ENCODE measurements around the gene PERCC1.
"Not testable (repeated sequence)": the region's sequence is repeated elsewhere in the genome, so short reads cannot be mapped to it uniquely, and the experiment has no call there.

Gene PERCC1

DNA sequence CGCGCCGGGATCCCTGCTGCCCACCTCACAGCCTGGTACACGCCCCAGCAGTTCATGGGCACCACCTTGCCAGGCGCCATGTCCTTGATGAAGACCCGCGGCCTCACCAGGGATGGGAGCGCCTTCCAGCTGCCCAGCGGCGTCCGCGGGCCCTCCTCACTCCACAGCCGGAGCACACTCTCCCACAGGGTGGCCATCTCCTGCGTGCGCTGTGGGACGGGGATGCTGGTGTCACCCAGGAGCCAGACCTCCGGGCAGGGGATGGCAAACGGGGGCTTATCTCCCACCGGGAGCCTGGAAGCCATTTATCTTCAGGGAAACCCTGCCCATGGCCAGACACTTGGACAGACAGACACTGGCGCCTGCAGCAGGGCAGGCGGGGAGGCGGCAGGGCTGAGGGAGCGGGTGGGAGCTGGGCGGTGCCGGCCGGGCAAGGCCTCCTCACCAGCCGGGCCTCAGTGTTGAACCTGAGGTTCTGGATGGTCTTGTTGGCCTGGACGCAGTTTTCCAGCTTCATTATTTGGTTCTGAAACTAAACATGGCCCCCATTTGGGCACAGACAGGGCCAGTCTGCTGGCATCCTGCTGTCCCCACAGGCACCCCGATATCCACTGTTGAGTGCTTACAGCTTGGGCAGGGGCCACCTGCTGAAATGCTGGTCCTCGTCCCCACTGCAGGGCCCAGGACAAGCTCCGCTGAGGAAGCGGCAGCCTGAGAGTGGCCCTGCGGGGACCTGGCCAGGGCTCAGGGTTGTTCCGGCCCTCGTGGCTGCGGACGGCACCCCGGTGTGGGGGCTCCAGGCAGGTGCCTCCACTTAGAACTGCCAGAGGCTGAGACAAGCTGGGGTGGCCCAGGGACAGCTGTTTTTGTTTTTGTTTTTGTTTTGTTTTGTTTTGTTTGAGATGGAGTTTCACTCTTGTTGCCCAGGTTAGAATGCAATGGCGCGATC, 4.0 kb downstream of the PERCC1 start:
- DNase-seq (ENCODE audit: low spot score): no peak

DNA sequence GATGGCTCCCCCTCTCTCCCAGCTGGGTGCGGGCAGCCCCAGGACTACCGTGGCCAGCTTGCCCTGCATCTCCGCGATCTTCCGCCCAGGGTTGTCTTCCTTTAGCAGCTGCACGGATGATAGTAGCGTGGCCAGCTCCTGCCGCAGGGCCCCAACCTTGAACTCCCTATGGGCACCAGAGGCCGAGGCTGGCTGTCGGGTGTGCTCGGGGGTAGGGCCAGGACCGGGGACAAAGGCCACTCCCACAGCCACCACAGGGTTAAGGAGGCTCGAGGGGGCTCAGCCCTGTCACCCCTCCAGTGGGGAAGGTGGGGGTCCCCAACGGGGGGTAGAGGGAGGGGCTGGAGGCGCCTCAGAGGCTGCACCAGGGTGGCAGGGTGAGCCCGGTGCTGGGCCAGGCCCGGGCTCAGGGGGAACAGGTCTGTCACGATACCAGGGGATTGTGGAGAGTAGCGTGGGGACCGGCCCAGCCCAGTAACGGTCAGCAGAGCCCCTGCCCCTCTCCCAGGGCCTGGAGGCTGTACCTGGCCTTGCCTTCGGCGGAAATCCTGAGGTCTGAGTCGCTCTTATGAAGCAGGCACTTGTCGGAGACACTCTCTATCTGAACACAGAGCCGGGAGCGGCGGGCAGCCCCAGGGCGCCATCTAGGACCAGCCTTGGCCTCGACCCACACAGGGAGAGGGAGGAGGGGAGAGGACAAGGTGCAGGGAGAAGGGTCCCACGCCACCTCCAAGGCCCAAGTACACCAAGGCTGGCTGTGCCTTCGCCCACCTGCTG, 5.2 kb downstream of the PERCC1 start:
- DNase-seq (ENCODE audit: low spot score): no peak

- DNase-seq (ENCODE audit: low spot score): no peak
Measured at GRCh38 chr16:1436731-1437355, 6.0 kb downstream of the PERCC1 start.

- DNase-seq (ENCODE audit: low spot score): no peak
Measured at GRCh38 chr16:1437606-1438005, 6.7 kb downstream of the PERCC1 start.

- DNase-seq (ENCODE audit: low spot score): no peak
Measured at GRCh38 chr16:1438229-1439057, 7.6 kb downstream of the PERCC1 start.

DNA sequence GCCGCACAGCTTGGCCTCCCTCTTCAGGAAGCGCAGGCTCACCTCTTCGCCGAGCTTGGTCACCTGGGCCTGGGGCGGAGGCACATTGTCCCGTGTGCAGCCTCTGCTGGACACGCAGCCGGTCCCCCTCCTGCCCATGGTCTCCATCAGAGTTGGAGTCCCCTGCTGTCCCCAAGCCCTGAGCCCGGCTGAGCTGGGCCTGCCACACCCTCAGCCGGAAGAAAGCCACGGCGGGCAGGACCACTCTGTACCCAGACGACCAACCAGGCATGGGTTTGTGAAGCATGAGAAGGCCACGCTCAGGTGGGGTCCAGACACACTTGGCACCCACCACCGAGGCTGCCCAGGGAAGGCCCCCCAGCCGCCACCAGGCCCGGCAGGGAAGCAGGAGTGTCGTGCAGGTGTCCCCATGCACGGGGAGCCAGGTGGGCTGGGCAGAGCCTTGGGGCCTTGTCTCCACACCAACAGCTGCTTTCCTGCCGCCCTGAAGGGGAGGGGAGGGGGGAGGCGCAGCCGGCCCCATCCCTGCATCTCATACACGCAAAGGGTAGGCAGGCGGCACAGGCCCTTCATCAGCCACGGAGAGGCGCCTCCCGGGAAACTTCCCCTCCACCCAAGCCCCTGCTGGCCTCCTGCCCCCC, 8.3 kb downstream of the PERCC1 start:
- DNase-seq (ENCODE audit: low spot score): no peak

DNA sequence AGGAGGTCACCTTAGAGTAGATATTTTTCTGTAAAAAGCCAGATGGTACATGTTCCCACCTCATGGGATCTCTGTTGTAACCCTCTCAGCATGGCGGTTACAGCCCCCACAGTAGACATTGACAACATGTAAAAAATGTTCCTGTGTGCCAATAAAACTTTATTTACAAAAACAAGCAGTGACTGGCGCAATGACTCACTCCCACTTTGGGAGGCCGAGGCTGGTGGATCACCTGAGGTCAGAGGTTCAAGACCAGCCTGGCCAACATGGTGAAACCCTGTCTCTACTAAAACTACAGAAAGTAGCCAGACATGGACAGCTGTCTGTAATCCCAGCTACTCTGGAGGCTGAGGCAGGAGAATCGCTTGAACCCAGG, 8.8 kb downstream of the PERCC1 start:
- not testable (repeated sequence) for DNase-seq (ENCODE audit: low spot score)

DNA sequence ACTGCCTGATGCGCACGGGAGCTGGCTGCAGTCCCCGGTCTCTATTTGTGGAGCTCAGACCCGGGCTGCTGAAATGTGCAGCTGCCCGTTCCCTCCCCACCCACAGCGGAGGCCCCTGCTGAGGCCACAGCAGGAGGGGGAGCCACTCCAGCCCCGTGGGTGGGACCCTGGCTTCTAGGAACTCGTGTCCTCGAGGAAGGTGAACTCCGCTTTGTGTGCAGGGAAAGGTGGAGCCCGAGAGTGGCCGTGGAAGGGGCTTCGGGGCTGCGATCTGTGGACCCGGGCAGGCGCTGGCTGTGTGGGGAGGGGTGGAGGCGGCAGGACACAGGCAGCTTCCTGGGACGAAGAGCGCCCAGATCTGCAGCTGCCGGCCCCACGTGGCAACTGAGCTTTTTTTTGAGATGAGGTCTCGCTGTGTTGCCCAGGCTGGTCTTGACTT, 10.5 kb downstream of the PERCC1 start:
- DNase-seq (ENCODE audit: low spot score): no peak

- DNase-seq (ENCODE audit: low spot score): no peak
Measured at GRCh38 chr16:1442697-1443096, 11.8 kb downstream of the PERCC1 start.

DNA sequence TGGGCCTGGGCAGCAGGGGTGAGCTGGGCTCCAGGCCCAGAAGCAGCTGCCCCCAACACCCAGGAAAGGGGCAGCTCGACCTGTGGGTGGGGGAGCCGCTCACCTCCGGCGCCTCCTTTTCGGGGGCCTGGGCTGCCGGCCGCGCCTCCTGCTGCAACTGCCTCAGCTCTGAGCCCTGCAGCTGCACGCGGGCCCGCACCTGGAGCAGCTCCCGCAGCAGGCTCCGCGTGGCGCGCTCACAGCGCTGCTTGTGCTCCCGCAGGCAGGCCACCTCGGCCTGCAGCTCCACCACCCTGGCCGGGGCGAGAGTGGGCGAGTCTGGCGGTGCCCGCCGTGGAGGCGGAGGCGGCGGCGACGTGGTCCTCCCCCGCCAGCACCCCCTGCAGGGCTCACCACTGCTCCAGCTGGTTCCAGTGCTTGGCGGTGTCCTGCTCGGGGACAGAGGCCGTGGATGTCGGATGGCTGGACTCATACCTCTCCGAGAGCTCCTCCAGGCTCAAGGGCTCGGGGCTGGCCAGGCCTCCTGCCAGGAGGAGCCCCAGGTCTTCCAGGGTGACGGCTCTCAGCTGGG, 12.6 kb downstream of the PERCC1 start:
- DNase-seq (ENCODE audit: low spot score): no peak

- DNase-seq (ENCODE audit: low spot score): no peak
Measured at GRCh38 chr16:1443980-1444729, 13.3 kb downstream of the PERCC1 start, which contains the start of gene CCDC154. Gene CCDC154 (minus strand): TSS chr16:1444556. CDS start chr16:1444322, 234 bp downstream.

- no peak for DNase-seq (ENCODE audit: low spot score)
Measured at GRCh38 chr16:1444730-1445517, 14.0 kb downstream of the PERCC1 start.

DNA sequence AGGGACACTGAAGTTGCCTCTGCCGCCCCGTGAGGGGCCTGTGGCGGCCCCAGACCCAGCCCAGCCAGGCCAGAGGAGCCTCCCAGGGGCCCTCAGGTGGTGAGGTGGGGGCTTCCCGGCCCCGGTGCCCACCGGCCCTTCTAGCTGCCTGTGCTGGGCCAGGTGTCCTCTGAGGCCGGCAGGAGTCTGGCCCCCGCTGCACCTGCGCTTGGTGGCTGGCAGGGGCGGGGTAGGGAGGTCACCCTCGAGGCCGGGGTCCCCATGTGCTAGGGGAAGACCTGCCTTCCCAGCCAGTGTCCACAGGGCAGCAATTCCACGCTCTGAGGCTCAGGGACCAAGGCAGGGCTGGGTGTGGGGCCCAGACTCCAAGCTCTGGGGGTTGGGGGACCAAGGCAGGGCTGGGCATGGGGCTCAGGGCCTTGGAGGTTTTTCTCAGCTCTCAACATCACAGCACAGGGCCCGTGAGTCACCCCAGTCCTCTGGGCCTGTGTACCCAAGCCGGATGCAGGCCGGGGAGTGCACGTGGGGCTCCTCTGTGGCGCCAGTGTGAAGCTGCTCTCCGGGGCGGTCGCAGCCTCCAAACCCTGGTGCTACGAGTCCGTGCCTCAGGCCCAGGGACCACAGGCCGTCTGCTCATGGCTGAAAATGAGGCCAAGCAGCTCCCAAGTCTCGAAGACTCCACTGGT, 14.8 kb downstream of the PERCC1 start:
- DNase-seq (ENCODE audit: low spot score): no peak

- no peak for DNase-seq (ENCODE audit: low spot score)
Measured at GRCh38 chr16:1446296-1447080, 15.6 kb downstream of the PERCC1 start.

GRCh38 chr16:1447965-1448364, 17.1 kb downstream of the PERCC1 start:
- DNase-seq (ENCODE audit: low spot score): no peak

- no peak for DNase-seq (ENCODE audit: low spot score)
Measured at GRCh38 chr16:1448536-1449116, 17.7 kb downstream of the PERCC1 start.

DNA sequence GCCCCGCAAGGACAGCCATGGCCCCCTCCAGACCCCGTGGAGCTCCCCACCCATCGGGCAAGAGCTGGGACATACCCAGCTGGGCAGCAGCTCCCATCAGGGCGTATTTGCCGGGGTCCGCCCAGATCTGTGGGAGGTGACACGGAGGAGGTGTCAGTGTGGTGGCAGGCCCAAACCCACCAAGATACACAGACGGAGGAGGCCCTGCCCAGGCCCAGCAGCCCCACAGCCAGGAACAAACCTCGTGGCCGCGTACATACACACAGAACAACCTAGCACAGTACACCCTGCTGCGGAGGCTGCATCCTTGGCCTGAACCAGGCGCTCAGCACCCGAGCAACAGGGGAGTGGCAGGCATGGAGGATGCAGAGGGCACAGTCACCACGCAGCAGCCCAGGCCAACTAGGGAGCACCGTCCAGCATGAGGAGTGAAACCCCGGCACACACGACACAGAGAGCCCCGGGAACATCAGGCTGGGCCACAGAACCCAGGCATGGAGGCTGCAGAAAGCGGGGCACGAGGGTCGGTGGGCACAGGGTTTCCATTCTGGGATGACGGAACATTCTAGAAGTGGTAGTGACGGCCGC, 18.4 kb downstream of the PERCC1 start:
- no peak for DNase-seq (ENCODE audit: low spot score)
